ENCODE measurements around the gene ACSF2. TPM values are rescaled to one million over a fixed set of nuclear protein-coding genes. Genes with fewer than 3 reads are reported as not detected.

Gene ACSF2
- total RNA-seq, 1 experiment from 2014 or later: 72.7 TPM

- H4K20me1 ChIP-seq (ENCODE audit: low read length): no peaks in the 10 kb centered on the region
- H3K9me2 ChIP-seq (replicated peaks; ENCODE audit: low read length): no peaks in the 10 kb centered on the region
- H3K9me3 ChIP-seq (ENCODE audit: low read length): no peaks in the 10 kb centered on the region
- peaks cover 31% of the 10 kb centered on the region for H3K4me1 ChIP-seq (ENCODE audit: insufficient read depth, low read length)
- DNase-seq: no peak
- no peak for ATAC-seq
- H3K4me3 ChIP-seq (ENCODE audit: low read length): no peak overlapping the region
- ChIA-PET CTCF (interaction anchor here (0.6 kb wide), 1 partner anchor 8 kb away, joined by 6 read pairs; no protein-coding TSS in a partner anchor), POLR2A (ENCODE audit: unreplicated experiment) (no interaction called here)
- no peak overlapping the region for H3K27ac ChIP-seq (ENCODE audit: low read length)
- no peaks in the 10 kb centered on the region for H3K27me3 ChIP-seq (ENCODE audit: low read length)
- no peak overlapping the region for H2AFZ ChIP-seq (ENCODE audit: low read length)
- peaks cover 23% of the 10 kb centered on the region; the same call in 1 of the 2 replicates for H3K36me3 ChIP-seq (ENCODE audit: low read depth, low read length)
- no peak overlapping the region for H3K4me2 ChIP-seq (ENCODE audit: low read length)
- peaks cover 27% of the 10 kb centered on the region for H3K79me2 ChIP-seq (ENCODE audit: low read length)
- no peaks in the 10 kb centered on the region for H3F3A ChIP-seq (ENCODE audit: low read length, unreplicated experiment)
- H3K9ac ChIP-seq (ENCODE audit: low read length): no peak overlapping the region
- TF ChIP-seq CTCF (conservative IDR thresholded peaks at IDR 0.05; ENCODE audit: low read depth, low read length) (no peak), EZH2phosphoT487 (IDR thresholded peaks at IDR 0.05; ENCODE audit: borderline replicate concordance, low read length) (no peak), EZH2 (IDR thresholded peaks at IDR 0.05; ENCODE audit: low read length, unreplicated experiment) (no peak)
- intact Hi-C loops (cut with micrococcal nuclease): loop anchor here (2.0 to 5.0 kb wide), 2 partner anchors 50 to 359 kb away; partner anchors contain the start of gene EPN3
- BruUV-seq (replicated peaks): no TSS peak
Observed at GRCh38 chr17:50483266-50483665, 57.2 kb downstream of the ACSF2 start.

- ChIA-PET CTCF (no interaction called here), POLR2A (ENCODE audit: unreplicated experiment) (no interaction called here)
Observed at GRCh38 chr17:50484386-50485155, 58.6 kb downstream of the ACSF2 start.

More at GRCh38 chr17:50484386-50485155, 58.6 kb downstream of the ACSF2 start:
- intact Hi-C loops (cut with micrococcal nuclease): loop anchor here (5.0 kb wide), 1 partner anchor 358 kb away; no protein-coding TSS in a partner anchor
- Histone ChIP-seq H3K27ac (ENCODE audit: low read length) (no peak overlapping the region), H3K9ac (ENCODE audit: low read length) (no peak overlapping the region), H4K20me1 (ENCODE audit: low read length) (no peaks in the 10 kb centered on the region), H3F3A (ENCODE audit: low read length, unreplicated experiment) (no peaks in the 10 kb centered on the region), H3K4me1 (ENCODE audit: insufficient read depth, low read length) (peaks cover 30% of the 10 kb centered on the region), H3K36me3 (ENCODE audit: low read depth, low read length) (peaks cover 23% of the 10 kb centered on the region; the same call in 1 of the 2 replicates), H3K9me3 (ENCODE audit: low read length) (no peaks in the 10 kb centered on the region), H3K27me3 (ENCODE audit: low read length) (no peaks in the 10 kb centered on the region), H3K9me2 (replicated peaks; ENCODE audit: low read length) (no peaks in the 10 kb centered on the region), H3K4me3 (ENCODE audit: low read length) (no peak overlapping the region), H2AFZ (ENCODE audit: low read length) (no peak overlapping the region), H3K4me2 (ENCODE audit: low read length) (no peak overlapping the region), H3K79me2 (ENCODE audit: low read length) (peaks cover 20% of the 10 kb centered on the region)
- BruUV-seq (replicated peaks): no TSS peak
- ATAC-seq (no peak), DNase-seq (no peak)
- no peak for TF ChIP-seq CTCF (conservative IDR thresholded peaks at IDR 0.05; ENCODE audit: low read depth, low read length)
- TF ChIP-seq EZH2phosphoT487 (IDR thresholded peaks at IDR 0.05; ENCODE audit: borderline replicate concordance, low read length): no peak
- TF ChIP-seq EZH2 (IDR thresholded peaks at IDR 0.05; ENCODE audit: low read length, unreplicated experiment): no peak

All from PC-3 (cell line).